Ovary (tissue), 9 donors: ENCODE data around the gene FERMT2. TPM values are rescaled to one million over a fixed set of nuclear protein-coding genes. Genes with fewer than 3 reads are reported as not detected.

Experiments used
- DNase-seq, 5 donors: peaks; one replicate each; pipeline ENCODE4 v3.0.0-alpha.2; 2019 to 2020
- H3K27ac ChIP-seq, 2 donors: fragments of 200-600 bp; one replicate each; pipeline versions ENCODE4 v1.5.1 to v1.8.0; 2019 to 2022
- H3K27me3 ChIP-seq: fragments of 200-600 bp; one replicate; pipeline ENCODE4 v1.8.0; 2022
- H3K36me3 ChIP-seq: fragments of 200-600 bp; sonication (generic); one replicate; pipeline ENCODE4 v1.5.1; 2019
- H3K4me1 ChIP-seq: one replicate; pipeline ENCODE4 v1.8.1; 2013; ENCODE audit warnings: mild to moderate bottlenecking, moderate library complexity; ENCODE audit not compliant: insufficient read depth
- H3K4me3 ChIP-seq: fragments of 200-600 bp; sonication (generic); one replicate; pipeline ENCODE4 v1.5.1; 2017
- H3K9me3 ChIP-seq, 2 donors: fragments of 200-600 bp in 1 of 2; sonication (generic) in 1 of 2; one replicate each; pipeline versions ENCODE4 v1.5.1 to v1.8.1; 2013 to 2019; ENCODE audit warnings: mild to moderate bottlenecking in 1 of 2, moderate library complexity in 1 of 2
- EP300 ChIP-seq: sonication (generic); formaldehyde crosslinking; IDR thresholded peaks from one replicate; pipeline ENCODE4 v1.6.1; 2017; ENCODE audit warnings: antibody characterized with exemption
- POLR2A ChIP-seq: fragments of 450-650 bp; IDR thresholded peaks from one replicate; pipeline ENCODE4 v1.6.1; 2017; ENCODE audit warnings: antibody characterized with exemption, mild to moderate bottlenecking, moderate library complexity
- WGBS, 3 donors: extraction: QIAGEN DNeasy Blood & Tissue Kit in 1 of 3; methylation state at CpG; one replicate each; pipeline versions ENCODE4 v1.1.5 to v1.1.7; 2013 to 2017; 5-methylcytosine and 5-hydroxymethylcytosine counted together
- intact Hi-C, 4 donors: fragments of 100-400 bp; cut with DNase I; formaldehyde crosslinking; loops; one replicate each; pipeline versions ENCODE4 v1.11.0 to v1.15.1; 2022 to 2023
- polyA plus RNA-seq, 2 donors: library from polyadenylated mRNA; stranded (reverse); fragments of 200-250 nt in 1 of 2; fragments of 350-450 nt in 1 of 2; fragmentation: Illumina TruSeq in 1 of 2; extraction: RNeasy Lipid Tissue Mini Kit (QIAGEN cat#74804) in 1 of 2; gene quantifications; one replicate each; pipeline ENCODE4 v1.2.3, GENCODE V29; 2013 to 2014
- total RNA-seq, 7 donors: library from RNA; depleted of rRNA in 2 of 7; stranded (reverse); fragments of >200 nt in 2 of 7; fragmentation: NEBNext Ultra II Directional in 3 of 7; extraction: Animal tissue kit (Norgen Biotek cat#: 25700) in 3 of 7; gene quantifications; one replicate each; pipeline versions ENCODE4 v1.1.0 to v1.2.4, GENCODE V29; 2016 to 2023
- TF ChIP-seq, protein P1 (sequence below), 3 donors: fragments of 450-650 bp in 2 of 3; fragments of 200-600 bp in 1 of 3; IDR thresholded peaks; one replicate each; pipeline versions ENCODE4 v1.5.1 to v1.8.0; 2016 to 2022; ENCODE audit warnings: antibody characterized with exemption in 3 of 3, mild to moderate bottlenecking in 1 of 3
- donor health status: DM: no; HTN: no; CAD: no; lungs with moderate emphysema.
- donor health status: DM: no; HTN: no; CAD: no.
- donor health status: Bipolar disorder and iron deficiency.
- donor health status: DM: yes; HTN: yes; CAD: no.
- donor health status: DM: no; HTN: no; CAD: no.
- donor health status: DM: yes; HTN: yes; CAD: no.

FERMT2 gene
- total and polyA plus RNA-seq, 9 donors: 64.3 to 138 (median 98.4) TPM

DNA sequence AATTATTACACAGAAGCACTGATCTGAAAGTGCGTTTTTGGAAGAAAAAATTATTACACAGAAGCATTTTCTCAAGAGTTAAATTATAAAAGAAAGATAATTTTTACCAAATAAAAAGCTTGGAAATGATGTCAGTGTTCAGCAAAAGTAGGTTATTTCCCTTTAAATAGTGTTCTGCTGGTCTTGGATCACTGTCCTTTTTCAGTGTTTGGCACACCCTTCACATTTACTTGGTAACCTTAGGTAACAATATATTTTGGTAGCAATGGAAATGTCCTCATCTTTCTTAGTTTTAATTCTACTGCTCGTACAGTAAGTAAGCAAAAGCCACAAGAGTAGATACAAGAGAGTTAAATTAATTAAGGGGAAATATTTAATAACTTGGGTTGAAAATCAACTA lies 40.3 kb downstream of the FERMT2 start:
- 17 to 21% (median 18%) methylated on average over 2 of the region's 2 CpGs for WGBS, 3 donors
- Histone ChIP-seq H3K4me3 (no peak overlapping the region), H3K4me1 (peaks cover 3% of the 10 kb centered on the region), H3K36me3 (no peaks in the 10 kb centered on the region), H3K27me3 (no peaks in the 10 kb centered on the region), H3K9me3 (no peaks in the 10 kb centered on the region), H3K27ac (no peak overlapping the region)
- intact Hi-C loops: no loop called here
- TF ChIP-seq, protein P1, sequence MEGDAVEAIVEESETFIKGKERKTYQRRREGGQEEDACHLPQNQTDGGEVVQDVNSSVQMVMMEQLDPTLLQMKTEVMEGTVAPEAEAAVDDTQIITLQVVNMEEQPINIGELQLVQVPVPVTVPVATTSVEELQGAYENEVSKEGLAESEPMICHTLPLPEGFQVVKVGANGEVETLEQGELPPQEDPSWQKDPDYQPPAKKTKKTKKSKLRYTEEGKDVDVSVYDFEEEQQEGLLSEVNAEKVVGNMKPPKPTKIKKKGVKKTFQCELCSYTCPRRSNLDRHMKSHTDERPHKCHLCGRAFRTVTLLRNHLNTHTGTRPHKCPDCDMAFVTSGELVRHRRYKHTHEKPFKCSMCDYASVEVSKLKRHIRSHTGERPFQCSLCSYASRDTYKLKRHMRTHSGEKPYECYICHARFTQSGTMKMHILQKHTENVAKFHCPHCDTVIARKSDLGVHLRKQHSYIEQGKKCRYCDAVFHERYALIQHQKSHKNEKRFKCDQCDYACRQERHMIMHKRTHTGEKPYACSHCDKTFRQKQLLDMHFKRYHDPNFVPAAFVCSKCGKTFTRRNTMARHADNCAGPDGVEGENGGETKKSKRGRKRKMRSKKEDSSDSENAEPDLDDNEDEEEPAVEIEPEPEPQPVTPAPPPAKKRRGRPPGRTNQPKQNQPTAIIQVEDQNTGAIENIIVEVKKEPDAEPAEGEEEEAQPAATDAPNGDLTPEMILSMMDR (IDR thresholded peaks at IDR 0.05): no peak
- TF ChIP-seq EP300: no peak
- TF ChIP-seq POLR2A: no peak
- no peak for DNase-seq

DNA sequence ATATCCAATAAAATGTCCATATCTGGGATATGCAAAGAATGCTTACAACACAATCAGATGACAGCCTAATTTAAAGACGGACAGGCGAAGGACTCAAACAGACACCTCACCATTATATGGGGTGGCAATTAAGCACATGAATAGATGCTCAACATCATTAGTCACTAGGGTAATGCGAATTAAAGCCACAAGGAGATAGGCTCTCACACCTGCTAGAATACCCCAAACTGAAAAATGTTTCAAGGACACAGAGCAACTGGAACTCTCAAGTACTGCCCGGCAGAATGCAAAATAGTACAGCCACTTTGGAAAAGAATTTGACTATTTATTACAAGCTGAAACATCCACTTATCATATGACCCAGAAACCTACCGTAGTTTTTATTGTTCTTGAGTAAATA lies 42.9 kb downstream of the FERMT2 start:
- Histone ChIP-seq H3K36me3 (no peaks in the 10 kb centered on the region), H3K9me3 (no peaks in the 10 kb centered on the region), H3K4me1 (peaks cover 6% of the 10 kb centered on the region), H3K27me3 (no peaks in the 10 kb centered on the region), H3K4me3 (no peak overlapping the region), H3K27ac (no peak overlapping the region)
- no peak for DNase-seq
- TF ChIP-seq EP300 (no peak), POLR2A (no peak)
- TF ChIP-seq, protein P1 (IDR thresholded peaks at IDR 0.05): no peak
- intact Hi-C loops: no loop called here
- WGBS, 3 donors: 63 to 82% (median 76%) methylated on average over 5 of the region's 5 CpGs

DNA sequence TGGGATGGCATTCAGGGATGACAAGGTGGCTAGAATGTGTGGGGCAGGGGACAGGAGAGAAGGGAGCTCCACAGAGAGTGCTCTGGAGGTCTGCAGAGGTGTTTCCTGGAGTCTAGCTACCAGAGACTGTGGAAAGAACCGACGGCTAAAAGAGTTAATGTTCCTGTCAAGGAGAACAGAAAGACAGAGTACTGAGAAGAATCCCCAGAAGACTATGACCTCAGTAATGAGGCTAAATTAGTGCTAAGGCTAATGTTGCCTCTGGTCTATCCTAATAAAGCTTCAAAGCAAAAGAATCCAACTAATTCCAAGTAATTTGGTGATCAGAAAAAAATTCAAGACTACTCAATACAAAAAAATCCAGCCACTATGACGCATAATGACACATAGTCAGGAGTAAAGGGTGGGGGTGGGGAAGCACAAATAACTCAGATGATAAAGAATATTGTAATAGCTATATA lies 44.7 kb downstream of the FERMT2 start:
- intact Hi-C loops: no loop called here
- Histone ChIP-seq H3K36me3 (no peaks in the 10 kb centered on the region), H3K27me3 (no peaks in the 10 kb centered on the region), H3K4me3 (no peak overlapping the region), H3K27ac (no peak overlapping the region), H3K4me1 (peaks cover 8% of the 10 kb centered on the region), H3K9me3 (no peaks in the 10 kb centered on the region)
- no peak for DNase-seq
- WGBS, 3 donors: 64 to 81% (median 76%) methylated on average over 3 of the region's 3 CpGs
- no peak for TF ChIP-seq POLR2A
- TF ChIP-seq EP300: no peak
- TF ChIP-seq, protein P1 (IDR thresholded peaks at IDR 0.05): no peak

DNA sequence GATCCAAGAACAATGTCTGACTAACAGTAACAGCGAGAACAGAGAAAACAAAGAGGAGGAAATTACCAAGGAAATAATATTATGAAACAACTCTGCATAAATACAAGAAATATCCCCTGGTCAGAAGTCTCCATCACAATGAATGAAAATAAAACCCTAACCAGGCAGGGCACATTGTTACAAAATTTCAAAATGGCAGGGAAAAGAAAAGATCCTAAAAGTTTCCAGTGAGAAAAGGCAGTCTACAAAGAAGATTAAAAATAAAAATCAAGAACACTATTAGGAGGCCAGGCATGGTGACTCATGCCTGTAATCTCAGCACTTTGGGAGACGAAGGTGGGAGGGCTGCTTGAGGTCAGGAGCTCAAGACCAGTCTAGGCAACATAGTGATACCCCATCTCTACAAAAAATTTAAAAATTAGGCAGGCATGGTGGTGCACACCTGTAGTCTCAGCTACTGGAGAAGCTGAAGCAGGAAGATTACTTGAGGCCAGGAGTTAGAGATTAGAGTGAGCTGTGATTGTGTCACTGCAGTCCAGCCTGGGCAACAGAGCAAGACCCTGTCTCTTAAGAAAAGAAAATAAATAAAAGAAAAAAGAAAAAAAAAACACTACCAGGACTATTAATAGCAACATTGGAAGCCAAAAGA lies 47.8 kb downstream of the FERMT2 start:
- intact Hi-C loops: no loop called here
- TF ChIP-seq POLR2A: no peak
- TF ChIP-seq EP300: no peak
- TF ChIP-seq, protein P1 (IDR thresholded peaks at IDR 0.05): no peak
- no peaks in the 10 kb centered on the region for H3K27me3 ChIP-seq
- H3K27ac ChIP-seq: no peak overlapping the region
- peaks cover 6% of the 10 kb centered on the region for H3K4me1 ChIP-seq
- WGBS, 3 donors: 40 to 50% (median 41%) methylated on average over 2 of the region's 2 CpGs
- DNase-seq: no peak
- no peak overlapping the region for H3K4me3 ChIP-seq
- H3K9me3 ChIP-seq: no peaks in the 10 kb centered on the region
- H3K36me3 ChIP-seq: no peaks in the 10 kb centered on the region
